ENCODE data around the gene ADAMTS13.

Gene ADAMTS13

GRCh38 chr9:133465984-133466383, 43.8 kb downstream of the ADAMTS13 start:
- Mint-ChIP-seq H3K4me3 (no peak overlapping the region), H3K9me3 (no peaks in the 10 kb centered on the region), H3K36me3 (no peaks in the 10 kb centered on the region), H3K4me1 (no peaks in the 10 kb centered on the region), H3K27me3 (no peaks in the 10 kb centered on the region), H3K27ac (no peak overlapping the region)

- no peak overlapping the region for H3K4me3 Mint-ChIP-seq
- H3K4me1 Mint-ChIP-seq: no peaks in the 10 kb centered on the region
- no peaks in the 10 kb centered on the region for H3K9me3 Mint-ChIP-seq
- no peaks in the 10 kb centered on the region for H3K27me3 Mint-ChIP-seq
- H3K36me3 Mint-ChIP-seq: no peaks in the 10 kb centered on the region
- H3K27ac Mint-ChIP-seq: no peak overlapping the region
These were observed 44.9 kb downstream of the ADAMTS13 start for GRCh38 chr9:133467101-133467500.

GRCh38 chr9:133468374-133468773, 46.2 kb downstream of the ADAMTS13 start:
- Mint-ChIP-seq H3K4me3 (no peak overlapping the region), H3K27ac (no peak overlapping the region), H3K4me1 (no peaks in the 10 kb centered on the region), H3K27me3 (no peaks in the 10 kb centered on the region), H3K36me3 (no peaks in the 10 kb centered on the region), H3K9me3 (no peaks in the 10 kb centered on the region)

DNA sequence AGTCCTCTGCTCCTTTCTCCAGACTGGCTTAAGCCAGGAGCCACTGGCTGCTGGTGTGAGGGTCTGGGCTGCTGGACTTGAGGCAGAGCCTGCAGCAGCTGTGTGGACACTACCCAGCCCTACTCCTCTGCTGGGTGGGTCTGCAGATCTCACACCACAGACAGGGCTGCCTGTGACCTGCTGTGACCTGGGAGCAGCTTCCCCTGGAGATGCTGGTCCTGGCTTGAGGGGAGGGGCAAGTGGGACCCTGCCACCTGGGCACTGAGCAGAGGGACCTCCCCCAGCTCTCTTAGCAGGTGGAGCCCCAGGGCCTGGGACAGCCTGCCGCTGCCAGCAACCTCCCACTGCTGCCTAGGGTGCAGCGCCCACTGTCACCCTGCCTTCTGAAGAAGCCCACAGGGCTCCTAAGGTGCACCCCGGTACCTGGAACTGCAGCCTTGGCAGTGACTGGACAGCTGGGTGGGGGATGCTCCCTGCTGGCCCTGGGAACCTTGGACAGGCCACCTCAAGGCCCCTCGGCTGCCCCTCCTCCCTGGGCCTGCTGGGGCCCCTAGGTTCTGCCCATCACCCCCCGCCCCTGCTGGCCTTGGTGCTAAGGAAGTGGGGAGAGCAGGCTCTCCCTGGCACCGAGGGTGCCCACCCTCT, 46.7 kb downstream of the ADAMTS13 start:
- Mint-ChIP-seq H3K4me1 (no peaks in the 10 kb centered on the region), H3K4me3 (no peak overlapping the region), H3K27ac (no peak overlapping the region), H3K9me3 (no peaks in the 10 kb centered on the region), H3K27me3 (no peaks in the 10 kb centered on the region), H3K36me3 (no peaks in the 10 kb centered on the region)

GRCh38 chr9:133470427-133470924, 48.3 kb downstream of the ADAMTS13 start:
- Mint-ChIP-seq H3K4me1 (no peaks in the 10 kb centered on the region), H3K36me3 (no peaks in the 10 kb centered on the region), H3K4me3 (no peak overlapping the region), H3K27ac (no peak overlapping the region), H3K9me3 (no peaks in the 10 kb centered on the region), H3K27me3 (no peaks in the 10 kb centered on the region)

- Mint-ChIP-seq H3K9me3 (no peaks in the 10 kb centered on the region), H3K4me1 (no peaks in the 10 kb centered on the region), H3K27ac (no peak overlapping the region), H3K4me3 (no peak overlapping the region), H3K36me3 (no peaks in the 10 kb centered on the region), H3K27me3 (no peaks in the 10 kb centered on the region)
These were observed 48.8 kb downstream of the ADAMTS13 start for GRCh38 chr9:133470988-133471387.

DNA sequence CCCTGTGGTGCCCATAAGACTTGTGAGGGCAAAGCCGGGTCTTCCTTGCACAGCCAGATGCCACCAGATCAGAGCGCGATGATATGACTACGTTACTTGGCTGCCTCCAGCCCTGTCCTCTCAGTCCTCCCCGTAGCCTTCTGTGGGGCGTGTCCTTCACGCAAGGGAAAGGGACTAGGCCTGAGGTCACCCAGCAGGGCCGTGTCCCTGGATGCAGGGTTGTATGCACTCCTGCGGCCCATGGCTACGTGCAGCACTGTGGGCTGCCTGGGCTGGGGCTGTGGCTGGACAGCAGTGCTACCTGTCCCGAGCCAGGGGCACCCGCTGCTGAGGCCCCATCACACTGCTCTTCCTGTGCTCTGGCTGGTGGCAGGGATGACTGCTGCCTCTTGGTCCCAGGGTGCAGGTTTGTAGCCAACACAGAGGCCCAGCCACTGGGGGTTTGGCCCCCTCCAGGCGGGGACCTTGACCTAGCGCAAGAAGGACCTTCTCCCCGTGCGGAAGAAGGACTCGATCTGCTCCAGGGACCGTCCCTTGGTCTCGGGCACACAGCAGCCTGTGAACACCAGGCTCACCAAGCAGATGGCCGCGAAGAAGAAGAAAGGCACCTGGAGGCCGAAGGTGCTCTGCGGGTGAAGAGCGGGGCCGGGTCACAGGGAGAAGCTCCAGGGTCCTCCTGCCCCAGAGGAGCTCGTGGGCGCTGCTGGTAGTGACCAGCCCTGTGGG, 49.5 kb downstream of the ADAMTS13 start:
- Mint-ChIP-seq H3K9me3 (no peaks in the 10 kb centered on the region), H3K36me3 (no peaks in the 10 kb centered on the region), H3K27ac (no peak overlapping the region), H3K4me1 (no peaks in the 10 kb centered on the region), H3K4me3 (no peak overlapping the region), H3K27me3 (no peaks in the 10 kb centered on the region)

DNA sequence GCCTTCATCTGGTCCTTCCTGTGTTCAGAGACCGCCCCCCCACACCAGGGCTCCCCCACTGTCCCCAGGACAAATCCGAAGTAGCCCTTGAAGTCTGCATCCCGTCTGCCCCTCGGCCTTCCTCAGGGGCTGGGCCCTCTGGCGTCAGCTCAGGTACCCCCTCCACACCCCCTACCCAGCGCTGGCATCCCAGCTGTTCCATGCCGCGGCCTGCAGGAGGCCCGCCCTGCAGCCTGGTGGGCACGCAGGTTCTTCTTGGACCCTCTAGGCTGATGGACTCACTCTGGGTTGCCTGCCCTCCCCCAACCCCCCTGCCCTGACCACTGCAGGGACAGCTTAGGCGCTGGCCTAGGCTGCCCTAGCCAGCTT, 50.1 kb downstream of the ADAMTS13 start:
- H3K4me1 Mint-ChIP-seq: no peaks in the 10 kb centered on the region
- no peaks in the 10 kb centered on the region for H3K9me3 Mint-ChIP-seq
- H3K4me3 Mint-ChIP-seq: no peak overlapping the region
- H3K27ac Mint-ChIP-seq: no peak overlapping the region
- no peaks in the 10 kb centered on the region for H3K27me3 Mint-ChIP-seq
- no peaks in the 10 kb centered on the region for H3K36me3 Mint-ChIP-seq

- Mint-ChIP-seq H3K4me3 (no peak overlapping the region), H3K27ac (no peak overlapping the region), H3K36me3 (no peaks in the 10 kb centered on the region), H3K4me1 (no peaks in the 10 kb centered on the region), H3K27me3 (no peaks in the 10 kb centered on the region), H3K9me3 (no peaks in the 10 kb centered on the region)
These were observed 50.7 kb downstream of the ADAMTS13 start for GRCh38 chr9:133472753-133473378.

DNA sequence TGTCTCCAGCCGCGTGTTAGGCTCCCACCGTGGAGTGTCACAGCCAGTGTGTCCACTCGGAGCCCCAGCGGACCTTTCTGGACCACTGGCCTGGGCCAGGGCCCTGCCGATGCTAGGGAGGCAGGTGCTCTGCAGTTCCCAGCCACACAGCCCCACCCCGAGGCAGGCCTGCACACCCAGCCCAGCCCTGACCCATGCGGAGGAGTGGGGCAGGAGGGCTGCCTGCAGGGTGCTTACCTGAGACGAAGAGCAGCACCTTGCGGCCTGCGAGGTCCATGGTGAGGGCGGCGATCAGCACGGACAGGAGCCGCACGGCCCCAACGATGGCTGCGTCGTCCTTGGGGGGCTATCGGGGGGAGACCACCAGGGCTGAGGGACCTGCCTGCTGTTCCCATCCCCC, 51.6 kb downstream of the ADAMTS13 start:
- H3K4me3 Mint-ChIP-seq: no peak overlapping the region
- H3K9me3 Mint-ChIP-seq: no peaks in the 10 kb centered on the region
- H3K27ac Mint-ChIP-seq: no peak overlapping the region
- no peaks in the 10 kb centered on the region for H3K4me1 Mint-ChIP-seq
- no peaks in the 10 kb centered on the region for H3K27me3 Mint-ChIP-seq
- H3K36me3 Mint-ChIP-seq: no peaks in the 10 kb centered on the region

- H3K27ac Mint-ChIP-seq: no peak overlapping the region
- H3K36me3 Mint-ChIP-seq: no peaks in the 10 kb centered on the region
- H3K27me3 Mint-ChIP-seq: no peaks in the 10 kb centered on the region
- H3K4me1 Mint-ChIP-seq: peaks cover under 1% of the 10 kb centered on the region
- H3K4me3 Mint-ChIP-seq: no peak overlapping the region
- no peaks in the 10 kb centered on the region for H3K9me3 Mint-ChIP-seq
These were observed 52.0 kb downstream of the ADAMTS13 start for GRCh38 chr9:133474215-133474614.

- Mint-ChIP-seq H3K27me3 (no peaks in the 10 kb centered on the region), H3K4me3 (no peak overlapping the region)
These were observed 52.7 kb downstream of the ADAMTS13 start for GRCh38 chr9:133474853-133475252.

GRCh38 chr9:133475292-133476012, 53.3 kb downstream of the ADAMTS13 start:
- peaks cover 10% of the 10 kb centered on the region for H3K4me1 Mint-ChIP-seq
- no peak overlapping the region for H3K4me3 Mint-ChIP-seq
- H3K9me3 Mint-ChIP-seq: no peaks in the 10 kb centered on the region
- H3K36me3 Mint-ChIP-seq: no peaks in the 10 kb centered on the region
- no peaks in the 10 kb centered on the region for H3K27me3 Mint-ChIP-seq
- H3K27ac Mint-ChIP-seq: no peak overlapping the region

More at GRCh38 chr9:133474853-133475252, 52.7 kb downstream of the ADAMTS13 start:
- H3K4me1 Mint-ChIP-seq: peaks cover 7% of the 10 kb centered on the region
- no peaks in the 10 kb centered on the region for H3K36me3 Mint-ChIP-seq
- H3K27ac Mint-ChIP-seq: no peak overlapping the region
- H3K9me3 Mint-ChIP-seq: no peaks in the 10 kb centered on the region

GRCh38 chr9:133476036-133476931, 54.1 kb downstream of the ADAMTS13 start:
- Mint-ChIP-seq H3K27me3 (no peaks in the 10 kb centered on the region), H3K4me3 (no peak overlapping the region)

GRCh38 chr9:133476941-133477340, 54.8 kb downstream of the ADAMTS13 start:
- Mint-ChIP-seq H3K4me1 (peaks cover 10% of the 10 kb centered on the region), H3K27ac (no peak overlapping the region), H3K27me3 (no peaks in the 10 kb centered on the region), H3K9me3 (no peaks in the 10 kb centered on the region), H3K36me3 (no peaks in the 10 kb centered on the region), H3K4me3 (no peak overlapping the region)

More at GRCh38 chr9:133476036-133476931, 54.1 kb downstream of the ADAMTS13 start:
- Mint-ChIP-seq H3K9me3 (no peaks in the 10 kb centered on the region), H3K36me3 (no peaks in the 10 kb centered on the region), H3K27ac (no peak overlapping the region), H3K4me1 (peaks cover 10% of the 10 kb centered on the region)

Measured in activated naive CD4-positive, alpha-beta T cell treated with anti-CD3 and anti-CD28 coated beads, Interleukin-2, amount 50 U/mL, for 24 hours (primary cell).